Stromal cell of bone marrow (primary cell): ENCODE measurements around the gene SLC22A1.
"Not testable (repeated sequence)": the region's sequence is repeated elsewhere in the genome, so short reads cannot be mapped to it uniquely, and the experiment has no call there.

ENCODE experiments used
- DNase-seq: peaks from one replicate; pipeline ENCODE4 v3.0.0-alpha.2; 2012; ENCODE audit warnings: low read depth

Gene SLC22A1

GRCh38 chr6:160121558-160121957 is at the start of gene SLC22A1:
Gene SLC22A1 (plus strand): TSS chr6:160121815. CDS start chr6:160121936, 121 bp downstream.
- no peak for DNase-seq

GRCh38 chr6:160073272-160073671 is 48.3 kb upstream of the SLC22A1 start:
- no peak for DNase-seq

- DNase-seq: no peak
Observed at GRCh38 chr6:160076009-160076408, 45.6 kb upstream of the SLC22A1 start.

- DNase-seq: no peak
Observed at GRCh38 chr6:160077024-160077423, 44.6 kb upstream of the SLC22A1 start.

- no peak for DNase-seq
Observed at GRCh38 chr6:160077526-160077925, 44.1 kb upstream of the SLC22A1 start.

GRCh38 chr6:160078883-160079685 is 42.5 kb upstream of the SLC22A1 start:
- no peak for DNase-seq

- DNase-seq: no peak
Observed at GRCh38 chr6:160079686-160080043, 42.0 kb upstream of the SLC22A1 start.

- DNase-seq: no peak
Observed at GRCh38 chr6:160080097-160080496, 41.5 kb upstream of the SLC22A1 start.

GRCh38 chr6:160081398-160081797 is 40.2 kb upstream of the SLC22A1 start:
- DNase-seq: no peak

- no peak for DNase-seq
Observed at GRCh38 chr6:160082627-160083026, 39.0 kb upstream of the SLC22A1 start.

GRCh38 chr6:160084198-160084776 is 37.3 kb upstream of the SLC22A1 start:
- no peak for DNase-seq

GRCh38 chr6:160085226-160085625 is 36.4 kb upstream of the SLC22A1 start:
- DNase-seq: no peak

- no peak for DNase-seq
Observed at GRCh38 chr6:160085713-160086505, 35.7 kb upstream of the SLC22A1 start.

- DNase-seq: no peak
Observed at GRCh38 chr6:160086754-160087153, 34.9 kb upstream of the SLC22A1 start.

- peak; percentile 88 for DNase-seq
Observed at GRCh38 chr6:160088069-160088783, 33.4 kb upstream of the SLC22A1 start.

GRCh38 chr6:160088784-160089533 is 32.7 kb upstream of the SLC22A1 start:
- DNase-seq: no peak

GRCh38 chr6:160089534-160089897 is 32.1 kb upstream of the SLC22A1 start:
- DNase-seq: no peak

GRCh38 chr6:160090442-160091239 is 31.0 kb upstream of the SLC22A1 start:
- not testable (repeated sequence) for DNase-seq

GRCh38 chr6:160092176-160092575 is 29.4 kb upstream of the SLC22A1 start:
- not testable (repeated sequence) for DNase-seq

GRCh38 chr6:160092602-160093001 is 29.0 kb upstream of the SLC22A1 start:
- DNase-seq: no peak

GRCh38 chr6:160093061-160093460 is 28.6 kb upstream of the SLC22A1 start:
- no peak for DNase-seq
